HAP-1 (cell line): ENCODE data around the gene C5AR2.

Experiments used
- DNase-seq, 2 experiments: peaks; one replicate each; pipeline ENCODE4 v3.0.0-alpha.2; 2016 to 2020; ENCODE audit warnings: low spot score in 2 of 2
- H3K27me3 ChIP-seq: fragments of 250-450 bp; sonication (Bioruptor Pico); 2 replicates; pipeline ENCODE4 v1.5.1; 2020; ENCODE audit warnings: low read depth, mild to moderate bottlenecking, moderate library complexity
- H3K36me3 ChIP-seq: fragments of 250-450 bp; sonication (Bioruptor Pico); replicated peaks from 2 replicates; pipeline ENCODE4 v1.5.1; 2020; ENCODE audit warnings: mild to moderate bottlenecking
- H3K4me1 ChIP-seq: fragments of 250-450 bp; sonication (Bioruptor Pico); 2 replicates; pipeline ENCODE4 v1.5.1; 2020; ENCODE audit warnings: mild to moderate bottlenecking
- H3K4me3 ChIP-seq: fragments of 250-450 bp; sonication (Bioruptor Pico); 2 replicates; pipeline ENCODE4 v1.5.1; 2020; ENCODE audit warnings: mild to moderate bottlenecking, moderate library complexity
- H3K9me3 ChIP-seq: fragments of 250-450 bp; sonication (Bioruptor Pico); 2 replicates; pipeline ENCODE4 v1.5.1; 2020; ENCODE audit warnings: mild to moderate bottlenecking, moderate library complexity
- in situ Hi-C: fragments of 300-500 bp; cut with MboI; formaldehyde crosslinking; loops from 3 replicates; pipeline ENCODE4 v1.14.3; 2020; ENCODE audit warnings: low sequenced_read_pairs, inconsistent platforms, mixed read lengths

Gene C5AR2

GRCh38 chr19:47390533-47391488, 58.8 kb downstream of the C5AR2 start:
- Histone ChIP-seq H3K4me1 (no peaks in the 10 kb centered on the region), H3K9me3 (no peaks in the 10 kb centered on the region), H3K36me3 (no peaks in the 10 kb centered on the region), H3K4me3 (no peak overlapping the region), H3K27me3 (no peaks in the 10 kb centered on the region)
- in situ Hi-C loops, result loop anchor here (10.0 kb wide), 1 partner anchor 96 kb away; no protein-coding TSS in a partner anchor
- DNase-seq, result no peak

DNA sequence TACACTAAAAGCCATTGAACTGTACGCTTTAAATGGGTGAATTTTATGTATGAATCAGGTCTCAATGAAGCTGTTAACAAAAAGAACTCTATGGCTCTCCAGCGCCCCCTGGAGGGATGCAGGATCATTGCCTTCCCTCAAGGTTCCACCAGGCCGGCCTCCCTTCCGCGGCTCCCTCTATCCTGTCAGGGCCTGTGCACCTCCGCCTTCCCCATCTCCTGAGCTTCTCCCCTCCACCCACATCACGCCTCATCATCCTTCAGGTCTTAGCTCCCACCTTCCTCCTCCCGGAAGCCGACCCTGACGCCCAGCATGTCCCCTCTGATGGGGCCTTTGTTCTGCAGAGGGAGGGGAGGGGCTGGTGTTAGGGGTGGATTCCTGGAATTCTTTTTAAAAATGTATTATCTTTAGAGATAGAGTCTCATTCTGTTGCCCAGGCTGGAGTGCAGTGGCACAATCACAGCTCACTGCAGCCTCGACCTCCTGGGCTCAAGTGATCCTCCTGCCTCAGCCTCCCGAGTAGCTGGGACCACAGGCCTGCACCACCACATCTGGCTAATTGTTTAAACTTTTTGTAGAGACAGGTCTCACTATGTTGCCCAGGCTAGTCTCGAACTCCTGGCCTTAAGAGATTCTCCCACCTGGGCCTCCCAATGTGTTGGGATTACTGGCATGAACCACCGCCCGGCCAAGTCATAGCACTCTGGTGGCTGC, 59.7 kb downstream of the C5AR2 start:
- H3K27me3 ChIP-seq, result no peaks in the 10 kb centered on the region
- H3K4me1 ChIP-seq, result no peaks in the 10 kb centered on the region
- H3K9me3 ChIP-seq, result no peaks in the 10 kb centered on the region
- in situ Hi-C loops, result loop anchor here (10.0 kb wide), 1 partner anchor 97 kb away; no protein-coding TSS in a partner anchor
- DNase-seq, result peak; percentile 63 to 91
- H3K36me3 ChIP-seq, result no peaks in the 10 kb centered on the region
- no peak overlapping the region for H3K4me3 ChIP-seq
